ENCODE data around the gene PGAP6. TPM values are rescaled to one million over a fixed set of nuclear protein-coding genes. Genes with fewer than 3 reads are reported as not detected.
"Not testable (repeated sequence)": the region's sequence is repeated elsewhere in the genome, so short reads cannot be mapped to it uniquely, and the experiment has no call there.

PGAP6 gene
- total and polyA plus RNA-seq, 10 donors = 19.5 to 63.2 (median 43.9) TPM

DNA sequence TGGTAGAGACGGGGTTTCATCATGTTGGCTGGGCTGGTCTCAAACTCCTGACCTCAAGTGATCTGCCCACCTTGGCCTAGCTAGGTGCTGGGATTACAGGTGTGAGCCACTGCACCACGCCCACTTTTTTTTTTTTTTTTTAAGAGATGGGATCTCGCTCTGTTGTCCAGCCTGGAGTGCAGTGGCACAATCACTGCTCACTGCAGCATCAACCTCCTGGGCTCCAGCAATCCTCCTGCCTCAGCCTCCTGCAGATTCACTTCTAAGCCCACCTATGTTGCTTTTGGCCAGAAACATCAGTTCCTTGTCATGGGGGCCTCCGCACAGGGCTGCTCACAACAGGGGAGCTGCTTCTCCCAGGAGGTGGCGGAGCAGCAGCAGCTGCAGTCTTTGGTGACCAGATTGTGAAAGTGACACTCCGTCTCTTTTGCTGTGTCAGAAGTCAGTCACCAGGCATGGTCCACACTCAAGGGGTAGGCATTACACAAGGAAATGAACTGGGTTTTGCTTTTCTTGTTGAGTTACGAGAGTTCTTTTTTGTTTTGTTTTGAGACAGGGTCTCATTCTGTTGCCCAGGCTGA lies 10.8 kb upstream of the PGAP6 start:
- TF ChIP-seq CTCF (IDR thresholded peaks at IDR 0.05 in 8 of 11, conservative IDR thresholded peaks at IDR 0.05 in 3 of 11) (peak in 1 of 11 experiments; percentile 11), POLR2A (IDR thresholded peaks at IDR 0.05) (no peak), POLR2AphosphoS5 (IDR thresholded peaks at IDR 0.05) (no peak)
- Histone ChIP-seq H3K9me3 (peaks cover 0 to 6% (median 0%) of the 10 kb centered on the region in 8 donors), H3K27ac (peak overlapping the region in 1 of 8 donors; percentile 10), H3K27me3 (replicated peaks in 1 of 7) (no peaks in the 10 kb centered on the region), H3K4me1 (peaks cover 0 to 28% (median 12%) of the 10 kb centered on the region in 6 donors), H3K36me3 (no peaks in the 10 kb centered on the region), H3K4me3 (no peak overlapping the region)
- DNase-seq = no peak
- intact Hi-C loops (cut with DNase I; ENCODE audit: low total_unique reads) = no loop called here
- WGBS, 5 donors = 65 to 86% (median 77%) methylated on average over 7 of the region's 7 CpGs

GRCh38 chr16:391885-392335 lies 10.1 kb upstream of the PGAP6 start:
- TF ChIP-seq POLR2A (IDR thresholded peaks at IDR 0.05) (no peak), POLR2AphosphoS5 (IDR thresholded peaks at IDR 0.05) (peak in 2 of 3 donors; percentile 26 to 39), CTCF (IDR thresholded peaks at IDR 0.05 in 8 of 11, conservative IDR thresholded peaks at IDR 0.05 in 3 of 11) (peak; percentile 51 to 82 (median 75))
- peak; percentile 88 for DNase-seq
- intact Hi-C loops (cut with DNase I; ENCODE audit: low total_unique reads) = no loop called here
- Histone ChIP-seq H3K4me1 (peaks cover 0 to 28% (median 12%) of the 10 kb centered on the region in 6 donors), H3K27me3 (replicated peaks in 1 of 7) (no peaks in the 10 kb centered on the region), H3K9me3 (peaks cover 0 to 6% (median 0%) of the 10 kb centered on the region in 8 donors), H3K27ac (peak overlapping the region in 1 of 8 donors; percentile 10), H3K4me3 (no peak overlapping the region), H3K36me3 (no peaks in the 10 kb centered on the region)
- 56 to 67% (median 64%) methylated on average over 7 of the region's 7 CpGs for WGBS, 5 donors

DNA sequence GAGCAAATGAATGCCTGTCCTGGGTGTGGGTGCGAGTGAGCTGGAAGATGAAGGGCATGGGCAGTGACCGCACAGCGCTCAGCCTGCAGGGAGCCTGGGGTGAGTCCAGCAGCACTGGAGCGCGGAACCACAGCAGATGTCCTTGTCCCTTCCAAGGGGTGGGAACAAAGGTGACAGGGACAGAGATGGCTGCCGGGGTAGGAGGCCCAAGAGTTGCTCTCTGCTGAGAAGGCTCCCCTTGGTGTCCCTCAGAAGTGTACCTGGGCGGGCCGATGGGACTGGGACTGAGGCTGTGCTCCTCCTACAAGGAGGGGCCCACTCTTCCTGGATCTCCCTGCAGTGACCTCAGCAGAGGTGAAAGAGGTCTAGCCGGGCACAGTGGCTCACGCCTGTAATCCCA lies 7.6 kb upstream of the PGAP6 start:
- intact Hi-C loops (cut with DNase I; ENCODE audit: low total_unique reads) = no loop called here
- TF ChIP-seq POLR2A (IDR thresholded peaks at IDR 0.05) (no peak), CTCF (IDR thresholded peaks at IDR 0.05 in 8 of 11, conservative IDR thresholded peaks at IDR 0.05 in 3 of 11) (no peak), POLR2AphosphoS5 (IDR thresholded peaks at IDR 0.05) (no peak)
- DNase-seq = peak; percentile 68
- Histone ChIP-seq H3K36me3 (no peaks in the 10 kb centered on the region), H3K27ac (no peak overlapping the region), H3K4me1 (peaks cover 0 to 26% (median 4%) of the 10 kb centered on the region in 6 donors), H3K9me3 (peaks cover 0 to 6% (median 0%) of the 10 kb centered on the region in 8 donors), H3K4me3 (no peak overlapping the region), H3K27me3 (replicated peaks in 1 of 7) (no peaks in the 10 kb centered on the region)
- 81 to 93% (median 87%) methylated on average over 8 to 10 of the region's 10 CpGs for WGBS, 5 donors

DNA sequence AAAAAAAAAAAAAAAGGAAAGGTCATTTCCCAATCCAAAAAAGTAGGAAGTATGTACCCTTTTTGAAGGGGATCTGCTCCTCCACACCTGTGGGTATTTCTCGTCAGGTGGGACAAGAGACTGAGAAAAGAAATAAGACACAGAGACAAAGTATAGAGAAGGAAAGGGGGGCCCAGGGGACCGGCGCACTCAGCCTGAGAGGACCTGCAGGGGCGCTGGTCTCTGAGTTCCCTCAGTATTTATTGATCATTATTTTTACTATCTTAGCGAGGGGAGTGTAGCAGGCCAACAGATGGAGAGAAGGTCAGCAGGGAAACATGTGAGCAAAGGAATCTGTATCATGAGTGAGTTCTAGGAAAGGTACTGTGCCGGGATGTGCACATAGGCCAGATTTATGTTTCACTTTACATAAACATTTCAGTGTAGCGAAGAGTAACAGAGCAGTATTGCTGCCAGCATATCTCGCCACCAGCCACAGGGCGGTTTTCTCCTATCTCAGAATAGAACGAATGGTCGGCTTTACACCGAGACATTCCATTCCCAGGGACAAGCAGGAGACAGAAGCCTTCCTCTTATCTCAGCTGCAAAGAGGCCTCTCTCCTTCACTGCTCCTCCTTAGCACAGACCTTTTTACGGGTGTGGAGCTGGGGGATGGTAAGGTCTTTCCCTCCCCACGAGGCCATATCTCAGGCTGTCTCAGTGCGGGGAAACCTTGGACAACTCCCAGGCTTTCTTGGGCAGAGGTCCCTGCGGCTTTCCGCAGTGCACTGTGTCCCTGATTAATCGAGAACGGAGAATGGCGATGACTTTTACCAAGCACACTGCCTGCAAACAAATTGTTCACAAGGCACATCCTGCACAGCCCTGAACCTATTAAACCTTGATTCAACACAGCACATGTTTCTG lies 6.2 kb upstream of the PGAP6 start:
- intact Hi-C loops (cut with DNase I; ENCODE audit: low total_unique reads); H3K9me3 ChIP-seq; H3K27me3 ChIP-seq (replicated peaks in 1 of 7); H3K4me3 ChIP-seq; H3K36me3 ChIP-seq; H3K27ac ChIP-seq: not testable (repeated sequence)
- DNase-seq = peak; percentile 55
- peaks cover 8 to 39% (median 17%) of the 10 kb centered on the region in 6 donors for H3K4me1 ChIP-seq
- WGBS, 5 donors = 71 to 89% (median 79%) methylated on average over 20 of the region's 20 CpGs
